DMS 273 (cell line): Measurements from ENCODE around the gene MARCHF10.
A peak's percentile ranks its signal among the peaks of the same experiment; 100 is the strongest.

Experiments
- DNase-seq: peaks from one replicate; lab custom pipeline; 2025; ENCODE audit not compliant: unreplicated experiment; lab: John Stamatoyannopoulos, UW

MARCHF10 gene

DNA sequence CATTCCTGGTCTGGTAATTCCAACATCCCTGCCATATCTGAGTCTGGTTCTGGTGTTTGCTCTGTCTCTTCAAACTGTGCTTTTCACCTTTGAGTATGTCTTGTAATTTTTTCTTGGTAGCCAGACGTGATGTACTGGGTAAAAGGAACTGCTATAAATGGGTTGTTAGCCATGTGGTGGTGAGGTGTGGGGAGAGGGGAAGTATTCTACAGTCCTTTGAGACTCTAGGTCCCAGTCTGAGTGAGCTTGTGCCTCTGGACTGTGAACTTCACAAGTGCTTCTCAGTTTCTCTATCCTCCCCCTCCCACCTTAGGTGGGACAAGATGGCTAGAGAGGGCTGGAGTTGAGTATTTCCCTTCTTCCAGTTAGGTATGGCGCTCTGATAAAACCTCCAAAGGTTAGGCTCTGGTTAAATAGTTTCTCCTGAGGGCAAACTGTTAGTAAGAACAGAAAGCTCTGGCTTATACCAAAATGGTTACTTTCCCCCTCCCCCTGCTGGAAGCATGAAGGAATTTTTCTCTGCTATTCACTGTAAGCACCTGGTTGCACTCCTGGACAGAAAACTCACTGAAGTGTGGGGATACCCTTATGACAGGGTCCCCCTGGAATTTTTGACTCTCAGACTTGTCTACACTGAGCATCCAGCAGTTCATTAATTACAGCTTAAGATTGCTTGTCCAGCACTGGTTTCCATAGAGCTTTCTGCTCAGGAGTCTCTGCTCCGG, 87.8 kb downstream of the MARCHF10 start:
- DNase-seq, result peak; percentile 32

DNA sequence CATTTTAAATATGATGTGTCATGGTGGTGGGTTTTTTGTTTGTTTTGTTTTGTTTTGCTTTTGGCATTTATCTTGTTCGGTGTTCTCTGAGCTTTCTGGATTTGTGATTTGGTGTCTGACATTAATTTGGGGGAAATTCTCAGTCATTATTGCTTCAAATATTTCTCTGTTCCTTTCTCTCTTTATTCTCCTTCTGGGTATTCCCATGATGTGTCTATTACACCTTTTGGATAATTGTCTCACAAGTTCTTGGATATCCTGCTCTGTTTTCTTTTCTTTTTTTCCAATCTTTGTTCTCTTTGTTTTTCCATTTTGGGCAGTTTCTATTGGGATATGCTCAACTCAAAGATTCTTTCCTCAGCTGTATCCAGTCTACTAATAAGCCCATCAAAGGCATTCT, 88.5 kb downstream of the MARCHF10 start:
- DNase-seq, result no peak

DNA sequence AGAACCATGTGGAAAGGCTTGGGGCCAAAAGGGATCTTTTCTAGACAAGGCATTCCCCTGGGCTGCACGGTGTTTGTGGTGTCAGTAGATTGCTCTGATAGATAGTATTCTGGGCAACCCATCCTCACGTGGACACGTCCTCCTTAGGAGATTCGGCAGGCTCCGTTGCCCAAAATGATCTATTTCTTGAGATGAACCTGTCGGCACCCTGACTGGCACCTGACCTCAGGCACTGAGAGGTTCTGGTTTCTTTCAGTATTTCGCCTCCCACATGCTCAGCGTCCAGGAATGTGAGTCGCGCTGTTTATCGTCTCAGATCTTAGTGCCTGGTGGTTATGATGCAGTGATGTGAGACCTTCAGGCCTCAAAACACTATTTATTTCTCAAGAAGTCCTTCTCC, 89.7 kb downstream of the MARCHF10 start:
- DNase-seq, result no peak

DNA sequence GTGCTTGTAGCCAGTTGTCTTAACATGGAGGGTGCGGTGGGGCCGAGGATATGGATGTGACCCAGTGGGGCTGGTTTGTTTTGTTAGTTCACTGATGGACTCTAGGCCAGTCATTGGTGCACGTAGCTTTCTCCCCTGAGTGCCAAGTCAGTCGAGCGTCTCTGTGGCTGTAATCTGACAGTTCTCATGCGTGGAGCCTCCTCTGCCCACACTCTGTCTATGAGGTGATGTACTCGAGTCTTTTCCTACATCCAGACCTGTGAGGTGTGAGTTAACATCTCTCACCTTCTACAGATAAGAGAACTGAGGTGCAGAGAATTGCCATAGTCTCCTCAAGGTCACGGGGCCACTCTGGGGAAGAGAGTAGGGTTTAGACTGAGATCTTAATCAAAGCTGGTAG, 90.2 kb downstream of the MARCHF10 start:
- no peak for DNase-seq

DNA sequence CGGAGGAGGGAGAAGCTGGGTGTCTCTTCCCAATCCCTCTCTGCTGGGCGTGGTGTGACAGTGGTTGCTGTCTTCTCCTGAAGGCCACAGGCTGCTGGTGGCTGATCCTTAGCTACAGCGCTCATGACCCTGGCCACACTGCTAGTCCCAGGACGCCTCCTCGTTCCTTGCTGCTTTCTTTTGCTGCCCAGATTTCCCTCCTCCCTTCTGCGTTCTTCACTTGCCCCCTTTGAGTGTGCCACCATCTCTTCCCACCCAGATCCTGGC, 90.6 kb downstream of the MARCHF10 start:
- DNase-seq, result no peak

DNA sequence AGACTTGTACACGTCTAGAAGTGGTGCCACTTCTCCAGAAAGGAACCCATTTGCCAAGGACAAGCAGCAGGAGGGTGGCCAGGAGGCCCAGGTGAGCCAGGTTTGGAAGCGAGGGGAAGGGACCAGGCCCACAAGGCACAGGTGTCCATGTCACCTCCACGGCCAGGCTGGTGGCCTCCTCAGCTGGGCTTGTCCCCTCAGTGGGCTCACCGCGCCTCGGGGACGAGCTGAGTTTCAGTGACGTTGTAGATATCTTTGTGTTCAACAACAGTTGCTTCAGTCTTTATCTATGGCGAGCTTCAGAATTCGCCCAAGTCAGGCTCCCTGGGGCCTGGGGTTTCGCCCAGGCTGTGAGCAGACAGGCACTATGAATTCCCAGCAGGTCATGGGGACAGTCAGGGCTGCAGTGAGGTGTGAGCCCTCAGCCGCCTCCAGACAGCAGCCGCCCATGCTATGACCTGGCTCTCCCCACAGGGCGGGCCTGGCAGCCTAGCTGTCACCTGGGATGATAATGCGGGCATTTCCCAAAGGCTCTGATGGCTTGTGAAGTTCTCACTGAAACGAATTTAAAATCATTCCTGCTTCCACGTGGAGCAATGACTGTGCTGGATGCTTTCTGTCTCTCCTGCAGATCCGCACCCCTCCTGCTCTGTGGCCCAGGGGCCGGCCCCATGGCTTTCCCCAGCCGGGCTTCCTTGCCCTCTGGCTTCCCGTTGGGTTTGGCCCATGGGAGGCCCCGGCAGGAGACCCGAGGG, 91.1 kb downstream of the MARCHF10 start:
- DNase-seq, result no peak

DNA sequence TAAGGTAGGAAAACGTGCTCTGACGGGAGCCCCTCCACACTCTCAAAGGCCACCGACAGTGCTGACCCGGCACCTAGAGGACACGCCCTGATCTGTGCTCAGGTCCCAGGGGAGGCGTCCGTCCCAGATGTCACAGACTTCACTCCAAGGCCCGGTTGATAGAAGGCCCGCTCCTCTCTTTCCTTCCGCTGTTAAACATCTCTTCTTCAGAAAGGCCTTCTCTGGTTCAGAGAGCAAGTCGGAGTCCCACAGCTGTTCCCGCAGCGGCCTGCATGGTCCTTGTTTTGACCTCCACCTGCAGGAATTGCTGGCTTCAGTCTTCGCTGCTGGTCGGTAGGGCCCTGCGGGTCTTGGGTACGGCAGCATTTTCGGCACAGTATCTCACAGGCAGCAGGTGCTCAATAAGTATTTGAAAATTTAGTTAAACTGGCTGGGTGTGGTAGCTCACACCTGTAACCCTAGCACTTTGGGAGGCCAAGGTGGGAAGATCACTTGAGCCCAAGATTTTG, 92.2 kb downstream of the MARCHF10 start:
- DNase-seq, result no peak

DNA sequence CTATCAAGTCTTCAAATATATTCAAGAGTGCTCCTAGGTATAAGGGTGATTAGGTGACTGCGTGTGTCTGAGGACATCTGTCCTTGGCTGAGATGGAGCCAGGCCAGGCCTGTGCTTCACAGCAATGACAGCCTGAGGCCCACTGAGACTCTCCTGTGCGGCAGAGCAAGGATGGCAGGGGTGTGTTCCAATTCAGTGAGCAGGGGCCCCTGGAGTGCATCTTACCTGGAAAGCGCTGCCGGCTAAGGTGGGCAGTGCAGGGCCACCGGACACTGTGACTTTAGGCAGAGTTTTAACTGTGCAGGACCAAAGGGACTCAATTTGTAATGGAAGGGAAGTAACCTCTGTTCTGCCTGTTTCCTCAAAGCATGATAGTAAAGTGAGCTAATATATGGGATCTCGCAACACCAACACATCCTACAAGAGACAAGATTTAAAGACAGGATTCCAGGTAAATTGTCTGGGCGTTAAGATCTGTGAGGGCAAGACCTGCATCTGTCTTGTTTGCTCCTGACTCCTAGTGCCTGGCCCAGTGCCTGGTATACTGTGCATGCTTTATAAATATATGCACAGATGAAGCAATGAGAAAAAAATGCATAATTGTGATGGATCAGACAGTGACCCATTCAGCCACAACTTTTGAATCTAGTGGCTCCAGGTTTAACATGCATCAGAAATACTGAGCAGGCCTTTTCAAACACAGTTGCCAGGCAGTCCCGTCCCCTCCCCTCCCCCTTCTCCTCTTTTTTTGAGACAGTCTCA, 93.9 kb downstream of the MARCHF10 start:
- no peak for DNase-seq

DNA sequence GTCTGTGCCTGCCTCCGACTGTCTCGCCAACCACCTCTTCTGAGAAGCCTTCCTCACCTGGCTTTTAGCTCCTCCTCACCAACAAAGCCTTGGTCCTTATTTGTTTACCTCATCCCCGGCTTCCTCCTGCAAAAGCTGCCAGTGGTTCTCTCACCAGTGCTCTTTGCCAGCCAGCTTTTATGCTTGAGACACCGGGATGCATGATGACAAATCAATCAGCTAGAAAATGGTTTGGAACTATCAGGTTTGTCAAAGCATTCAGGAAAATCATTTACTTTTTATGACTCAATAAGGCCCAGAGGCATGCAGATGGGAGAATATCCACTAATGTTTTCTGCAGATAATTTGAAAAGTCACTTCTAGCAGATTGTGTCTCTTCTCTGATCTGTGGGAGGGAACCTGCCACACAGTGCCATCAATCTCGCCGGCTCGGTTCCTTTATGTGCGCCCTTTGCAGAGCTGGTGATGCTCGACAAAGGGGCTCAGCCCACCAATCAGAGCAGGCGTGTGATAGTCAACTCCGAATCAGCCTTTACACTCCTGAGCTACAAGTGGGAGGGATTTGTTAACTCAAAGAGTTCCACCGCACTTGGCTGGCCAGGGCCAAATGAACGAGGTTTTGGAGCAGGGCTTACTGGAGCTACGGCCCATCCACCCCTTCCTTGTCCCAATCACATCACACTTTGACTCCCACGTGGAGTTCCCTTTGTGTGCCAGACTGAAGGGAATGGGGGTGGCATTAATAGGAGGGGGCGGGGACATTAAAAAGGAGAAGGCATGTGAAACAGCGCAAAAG, 94.8 kb downstream of the MARCHF10 start:
- no peak for DNase-seq

DNA sequence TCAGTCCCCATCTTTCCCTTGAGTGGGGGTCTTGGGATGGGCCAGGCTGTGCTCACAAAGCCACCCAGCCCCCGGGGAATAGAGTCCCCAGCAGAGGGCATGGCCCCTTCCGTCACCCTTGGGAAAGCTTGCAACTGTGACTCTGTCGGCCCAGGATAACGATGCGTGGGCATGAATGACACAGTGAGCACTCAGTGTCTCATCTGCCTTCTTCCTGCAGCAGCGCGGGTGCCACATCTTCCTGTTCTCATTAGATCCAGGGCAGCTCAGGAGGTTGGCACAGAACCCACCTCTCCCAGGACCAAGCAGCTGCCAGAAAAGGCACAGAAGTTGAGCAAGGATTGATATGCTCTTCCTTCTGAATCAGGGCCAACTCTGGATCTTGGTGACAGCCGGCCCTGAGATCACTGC, 95.9 kb downstream of the MARCHF10 start:
- DNase-seq, result peak; percentile 59

DNA sequence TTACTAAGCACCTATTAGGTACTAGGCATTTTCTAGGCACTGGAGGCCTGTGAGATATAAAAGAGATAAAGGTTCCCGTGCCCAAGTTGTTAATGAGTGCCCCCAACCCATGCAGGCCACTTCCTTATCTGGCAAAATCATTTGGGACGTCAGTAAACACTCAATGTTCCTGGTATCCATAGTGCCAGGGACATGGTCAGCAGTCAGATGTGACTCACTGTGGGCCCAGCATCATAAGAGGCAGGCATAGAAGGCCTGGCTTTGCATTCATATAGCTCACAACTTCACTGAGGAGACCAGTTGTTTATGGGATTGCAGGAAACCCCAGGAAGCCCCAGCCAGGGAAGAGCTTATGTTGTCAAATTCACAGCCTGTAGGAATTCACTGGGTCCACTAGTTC, 99.5 kb downstream of the MARCHF10 start:
- DNase-seq, result no peak

DNA sequence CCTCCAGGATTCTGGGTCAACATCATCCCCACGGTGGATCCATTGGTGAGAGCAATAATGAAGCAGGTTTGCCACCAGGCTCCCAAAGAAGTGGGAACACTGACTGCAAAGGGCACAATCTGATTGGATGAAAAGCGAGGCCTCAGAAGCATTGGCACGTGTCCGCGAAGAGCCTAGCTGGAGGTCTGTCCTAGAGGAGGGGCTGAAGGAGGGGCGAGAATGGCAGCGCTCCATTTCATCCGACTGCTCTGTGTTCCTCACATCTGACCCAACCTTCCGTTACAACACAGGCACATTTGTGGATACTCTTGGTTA, 100.7 kb downstream of the MARCHF10 start:
- DNase-seq, result no peak

DNA sequence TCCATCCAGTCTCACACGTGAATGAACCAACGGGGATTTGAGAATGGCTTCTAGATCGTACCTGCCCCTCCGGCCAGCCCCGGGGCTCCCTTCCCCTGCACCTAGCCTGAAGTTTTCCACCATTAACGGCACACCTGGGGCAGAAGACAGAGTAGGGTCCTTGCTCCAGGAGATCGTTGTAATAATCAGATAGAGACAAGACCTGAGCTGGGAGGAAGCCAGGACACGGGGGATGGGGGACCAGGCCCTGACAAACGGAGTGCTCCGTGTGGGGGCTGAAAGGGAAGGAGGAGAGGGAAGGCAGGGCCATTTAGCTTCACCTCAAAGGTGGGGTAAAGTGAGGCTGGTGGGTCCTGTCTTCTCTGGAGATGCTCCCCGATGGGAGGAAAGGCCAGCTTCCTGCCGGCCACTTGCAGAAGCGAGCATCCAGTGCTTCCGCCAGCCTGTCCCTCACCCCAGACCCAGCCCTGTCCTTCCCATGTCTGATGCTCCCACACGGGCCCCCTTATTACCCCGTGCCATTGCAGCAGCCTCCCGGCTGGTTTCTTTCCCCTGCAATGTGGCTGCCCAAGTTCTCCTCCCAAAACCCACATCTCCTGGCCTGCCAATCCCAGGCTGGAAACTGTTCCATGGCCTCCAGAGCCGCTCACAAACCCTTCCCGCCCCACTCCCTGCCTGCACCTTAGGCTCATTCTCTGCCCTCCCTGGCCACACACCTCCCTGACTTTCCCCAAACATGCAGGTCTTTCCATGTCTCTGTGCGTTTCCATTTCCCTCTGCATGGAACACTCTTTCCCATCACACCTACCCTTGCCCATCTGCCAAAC, 101.3 kb downstream of the MARCHF10 start:
- DNase-seq, result no peak

DNA sequence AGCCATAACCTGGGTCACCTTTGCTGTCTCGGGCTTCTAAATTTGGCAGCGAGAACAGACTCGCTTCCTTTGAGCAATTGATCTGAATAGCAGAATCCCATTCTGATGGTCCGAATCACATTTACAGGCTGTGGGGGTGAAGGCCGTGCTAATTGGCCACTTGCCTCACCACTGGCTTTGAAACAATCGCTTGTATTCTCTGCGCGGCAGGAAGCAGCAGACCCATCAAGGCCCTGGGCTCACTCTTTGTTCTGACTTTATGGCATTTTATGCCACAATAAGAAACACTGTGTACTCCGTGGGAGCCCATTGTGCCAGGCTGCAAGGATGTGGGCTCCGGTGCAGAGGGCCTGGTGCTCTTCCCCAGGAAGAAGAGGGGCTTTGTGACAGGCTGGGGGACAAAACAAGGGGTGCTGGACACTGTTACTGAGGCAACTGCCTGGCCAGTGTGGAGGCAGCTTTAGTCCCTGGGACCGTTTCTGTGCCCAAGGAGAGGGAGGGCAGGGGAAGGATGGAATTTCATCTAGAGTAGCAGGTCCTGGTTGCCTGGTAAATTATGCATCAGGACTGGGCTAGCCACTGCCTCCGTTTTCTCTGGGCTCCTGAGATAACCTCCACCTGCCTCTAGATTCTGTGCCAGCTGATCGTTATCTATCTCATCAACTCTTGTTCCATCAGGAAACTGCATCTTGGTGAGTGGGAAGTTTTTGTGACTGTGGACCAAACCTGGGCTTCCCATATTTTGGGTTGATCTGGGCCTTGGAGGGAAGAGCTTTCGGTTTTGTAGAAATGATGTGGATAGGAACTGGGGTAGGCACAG, 102.1 kb downstream of the MARCHF10 start:
- DNase-seq, result peak; percentile 28

DNA sequence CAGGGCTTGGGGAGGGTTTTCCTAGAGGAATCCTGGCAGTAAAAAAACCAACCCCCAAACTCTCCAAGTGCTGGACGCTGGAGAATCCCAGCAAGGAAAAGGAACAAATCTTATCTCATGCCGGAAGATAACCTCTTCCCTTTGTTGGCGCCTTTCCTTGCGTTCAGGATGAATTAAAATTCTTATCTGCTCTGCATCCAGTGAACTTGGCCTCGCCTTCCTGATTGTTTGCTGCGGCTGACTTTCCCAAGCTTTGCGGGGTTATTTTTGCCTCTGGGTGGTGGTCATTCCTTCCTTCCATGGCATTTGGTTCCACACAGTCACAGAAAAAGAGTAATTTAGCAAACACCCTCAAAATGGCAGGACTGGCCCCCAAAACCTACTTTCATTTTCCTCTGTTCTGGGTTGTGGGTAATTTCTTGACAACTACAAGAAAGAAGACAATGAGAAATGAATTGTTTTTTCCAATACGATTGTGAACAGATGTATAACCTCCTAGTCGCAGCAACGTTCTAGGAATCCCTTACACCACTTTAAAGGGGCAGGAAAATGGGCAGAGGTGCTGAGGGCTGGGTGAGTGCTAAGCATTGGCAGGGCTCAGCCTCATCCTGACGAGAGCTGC, 102.8 kb downstream of the MARCHF10 start:
- no peak for DNase-seq

DNA sequence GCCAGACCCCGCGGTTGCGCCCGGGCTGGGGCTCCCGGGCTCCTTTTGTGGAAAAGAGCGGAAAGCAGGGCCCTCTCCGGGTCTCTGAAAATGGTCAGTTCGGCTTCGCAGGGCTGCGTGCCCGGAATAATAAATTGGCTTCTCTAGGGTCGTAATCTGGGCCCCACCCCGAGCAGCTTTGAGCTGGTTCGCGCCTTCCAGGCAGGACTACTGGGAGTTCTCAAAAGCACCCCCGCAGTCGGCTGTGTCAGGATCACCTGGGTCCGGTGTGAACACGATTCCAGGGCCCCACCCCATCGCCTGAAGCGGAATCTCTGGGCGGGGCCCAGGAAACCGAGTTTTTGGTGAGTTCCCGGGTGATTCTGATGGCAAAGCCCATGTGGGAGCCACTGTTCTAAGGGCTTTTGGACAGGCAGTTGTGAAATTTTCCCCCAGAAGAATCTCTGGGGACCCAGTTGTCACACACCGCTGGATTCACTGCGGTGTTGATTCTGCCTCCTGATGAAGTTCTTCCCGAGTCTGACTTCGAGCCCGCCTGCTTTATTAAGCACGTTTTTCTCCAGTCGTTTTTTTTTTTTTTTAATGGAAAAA, 103.6 kb downstream of the MARCHF10 start:
- DNase-seq, result peak; percentile 54

DNA sequence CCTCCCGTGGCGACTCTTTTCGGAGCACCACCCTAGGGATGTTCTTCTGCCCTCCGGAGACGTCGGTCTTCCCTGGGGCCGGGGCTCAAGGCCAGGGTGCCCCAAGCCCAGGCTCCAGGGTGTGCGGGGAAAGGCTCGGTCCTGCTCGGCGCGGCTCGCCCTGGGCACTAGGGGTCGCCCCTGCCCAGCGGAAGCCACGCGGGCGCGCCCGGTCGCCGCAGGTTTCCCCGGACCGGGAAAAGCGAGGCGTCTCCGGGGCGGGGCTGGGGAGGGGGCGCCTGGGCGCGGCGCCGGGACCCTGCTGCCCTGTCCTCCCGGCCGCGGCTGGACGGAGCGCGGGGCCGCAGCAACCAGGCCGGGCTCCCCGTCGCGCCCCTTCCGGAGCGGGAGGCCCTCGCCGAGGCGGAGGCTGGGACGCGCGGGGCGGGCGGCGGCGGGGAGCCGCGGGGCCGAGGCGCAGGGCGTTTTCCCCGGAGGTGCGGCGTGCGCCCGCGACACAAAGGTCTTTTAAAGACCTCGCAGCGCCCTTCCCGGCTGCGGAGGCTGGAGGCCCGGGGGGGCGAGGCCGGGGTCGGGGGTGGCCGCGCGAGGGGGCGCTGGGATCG, 104.2 kb downstream of the MARCHF10 start:
- peak; percentile 88 for DNase-seq

DNA sequence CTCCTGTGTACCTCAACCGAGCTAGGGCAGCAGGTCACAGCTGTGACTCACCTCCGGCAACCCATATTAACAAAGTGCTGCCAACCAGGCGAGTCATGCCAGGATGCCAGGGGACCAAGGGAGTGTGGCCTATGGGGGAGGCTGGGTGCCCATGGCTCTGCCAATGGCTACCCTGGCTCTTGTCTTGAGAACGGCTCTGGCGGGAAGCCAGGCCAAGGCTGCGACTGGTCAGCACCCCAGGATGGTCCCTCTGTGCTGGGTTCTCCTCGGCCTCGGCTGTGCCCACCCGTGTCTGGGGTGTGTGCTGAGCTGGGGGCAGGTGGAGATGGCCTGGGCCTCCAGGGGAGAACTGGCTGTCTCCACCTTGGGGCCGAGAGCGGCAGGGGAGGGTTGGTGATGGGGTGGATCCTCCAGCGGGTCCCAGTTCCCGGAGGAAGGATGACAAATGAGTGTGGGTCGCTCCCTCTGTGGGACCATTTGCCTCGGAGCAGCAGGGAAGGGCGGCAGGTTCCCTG, 104.8 kb downstream of the MARCHF10 start:
- DNase-seq, result peak; percentile 67
